H9 (cell line): ENCODE measurements around the gene MYO7B. TPM values are rescaled to one million over a fixed set of nuclear protein-coding genes. Genes with fewer than 3 reads are reported as not detected.

Experiments used
- DNase-seq: peaks from one replicate; pipeline ENCODE4 v3.0.0-alpha.2; 2017
- H2AFZ ChIP-seq: one replicate; pipeline ENCODE4 v1.6.1; 2013; ENCODE audit warnings: mild to moderate bottlenecking, low read length, control low read depth, moderate library complexity
- H2AK5ac ChIP-seq: 2 replicates; pipeline ENCODE4 v1.6.1; 2013; ENCODE audit warnings: low read length, control low read depth, mixed read lengths; ENCODE audit not compliant: insufficient read length
- H2BK120ac ChIP-seq: one replicate; pipeline ENCODE4 v1.6.1; 2013; ENCODE audit warnings: low read depth, mild to moderate bottlenecking, low read length, control low read depth, inconsistent platforms; ENCODE audit not compliant: poor library complexity, severe bottlenecking
- H2BK12ac ChIP-seq: 2 replicates; pipeline ENCODE4 v1.6.1; 2013; ENCODE audit warnings: low read length, control low read depth, mixed read lengths, low read depth; ENCODE audit not compliant: insufficient read length
- H2BK15ac ChIP-seq: 2 replicates; pipeline ENCODE4 v1.6.1; 2013; ENCODE audit warnings: low read depth, low read length, control low read depth
- H2BK20ac ChIP-seq: one replicate; pipeline ENCODE4 v1.6.1; 2013; ENCODE audit warnings: low read depth, mild to moderate bottlenecking, low read length, control low read depth, inconsistent platforms; ENCODE audit not compliant: poor library complexity, severe bottlenecking
- H2BK5ac ChIP-seq: 2 replicates; pipeline ENCODE4 v1.6.1; 2013; ENCODE audit warnings: low read length, control low read depth, mixed read lengths; ENCODE audit not compliant: insufficient read length
- H3K14ac ChIP-seq: 2 replicates; pipeline ENCODE4 v1.6.1; 2013; ENCODE audit warnings: low read length, control low read depth; ENCODE audit not compliant: insufficient read depth
- H3K18ac ChIP-seq: 2 replicates; pipeline ENCODE4 v1.6.1; 2013; ENCODE audit warnings: low read depth, mild to moderate bottlenecking, mixed read lengths, low read length, control low read depth; ENCODE audit not compliant: insufficient read length
- H3K23ac ChIP-seq: 2 replicates; pipeline ENCODE4 v1.6.1; 2013; ENCODE audit warnings: low read length, control low read depth, mixed read lengths, low read depth; ENCODE audit not compliant: insufficient read length
- H3K23me2 ChIP-seq: 2 replicates; pipeline ENCODE4 v1.6.1; 2013; ENCODE audit warnings: low read depth, mild to moderate bottlenecking, mixed read lengths, low read length, control low read depth; ENCODE audit not compliant: insufficient read length, poor library complexity, severe bottlenecking
- H3K27ac ChIP-seq: 2 replicates; pipeline ENCODE4 v1.5.1; 2013; ENCODE audit warnings: low read length, control low read depth, mixed read lengths, low read depth; ENCODE audit not compliant: insufficient read length
- H3K27me3 ChIP-seq: 2 replicates; pipeline ENCODE4 v1.6.1; 2013; ENCODE audit warnings: low read length, control low read depth, inconsistent platforms; ENCODE audit not compliant: insufficient read depth
- H3K4ac ChIP-seq: 2 replicates; pipeline ENCODE4 v1.6.1; 2013; ENCODE audit warnings: low read depth, mild to moderate bottlenecking, control low read depth, inconsistent platforms, low read length, moderate library complexity
- H3K4me1 ChIP-seq: 2 replicates; pipeline ENCODE4 v1.6.1; 2013; ENCODE audit warnings: low read length, control low read depth, inconsistent platforms; ENCODE audit not compliant: insufficient read depth
- H3K4me2 ChIP-seq: 2 replicates; pipeline ENCODE4 v1.6.1; 2013; ENCODE audit warnings: low read length, control low read depth, mixed read lengths; ENCODE audit not compliant: insufficient read length, insufficient read depth
- H3K56ac ChIP-seq: 2 replicates; pipeline ENCODE4 v1.6.1; 2013; ENCODE audit warnings: low read depth, mild to moderate bottlenecking, mixed read lengths, low read length, control low read depth; ENCODE audit not compliant: insufficient read length
- H3K79me1 ChIP-seq: 2 replicates; pipeline ENCODE4 v1.6.1; 2013; ENCODE audit warnings: low read depth, mild to moderate bottlenecking, moderate library complexity, low read length, control low read depth, inconsistent platforms; ENCODE audit not compliant: insufficient read depth, poor library complexity, severe bottlenecking
- H3K79me2 ChIP-seq: 2 replicates; pipeline ENCODE4 v1.6.1; 2013; ENCODE audit warnings: low read length, control low read depth, inconsistent platforms; ENCODE audit not compliant: insufficient read depth
- H3K9ac ChIP-seq: 2 replicates; pipeline ENCODE4 v1.6.1; 2013; ENCODE audit warnings: low read length, control low read depth, mixed read lengths; ENCODE audit not compliant: insufficient read length; ENCODE audit errors: extremely low read depth
- H3K9me3 ChIP-seq: one replicate; pipeline ENCODE4 v1.6.1; 2013; ENCODE audit warnings: low read depth, low read length, inconsistent platforms; ENCODE audit not compliant: control insufficient read depth
- H3T11ph ChIP-seq: one replicate; pipeline ENCODE4 v1.6.1; 2013; ENCODE audit warnings: mild to moderate bottlenecking, low read length, control low read depth, inconsistent platforms
- H4K20me1 ChIP-seq: one replicate; pipeline ENCODE4 v1.6.1; 2013; ENCODE audit not compliant: control insufficient read depth, insufficient read length, insufficient read depth
- H4K5ac ChIP-seq: 2 replicates; pipeline ENCODE4 v1.6.1; 2013; ENCODE audit warnings: low read depth, mild to moderate bottlenecking, mixed read lengths, low read length, control low read depth; ENCODE audit not compliant: insufficient read length
- H4K8ac ChIP-seq: replicated peaks from 2 replicates; pipeline ENCODE4 v1.6.1; 2013; ENCODE audit warnings: low read length, control low read depth, mixed read lengths, low read depth; ENCODE audit not compliant: insufficient read length
- H4K91ac ChIP-seq: 2 replicates; pipeline ENCODE4 v1.6.1; 2013; ENCODE audit warnings: low read depth, mild to moderate bottlenecking, moderate library complexity, mixed read lengths, low read length, control low read depth; ENCODE audit not compliant: insufficient read length
- H3K27ac Mint-ChIP-seq, 3 experiments: 2 replicates in 2 of 3; 3 replicates in 1 of 3; pipeline ENCODE4 v1.8.0; 2020 to 2021; ENCODE audit warnings: mixed read lengths in 3 of 3, mild to moderate bottlenecking in 1 of 3, moderate library complexity in 1 of 3
- H3K27me3 Mint-ChIP-seq: 2 replicates; pipeline ENCODE4 v1.8.0; 2021; ENCODE audit warnings: low read depth, mild to moderate bottlenecking, moderate library complexity, mixed read lengths
- H3K36me3 Mint-ChIP-seq, 3 experiments: 2 replicates in 2 of 3; 3 replicates in 1 of 3; pipeline ENCODE4 v1.8.0; 2020 to 2021; ENCODE audit warnings: low read depth in 3 of 3, mixed read lengths in 3 of 3; ENCODE audit not compliant: insufficient read depth in 1 of 3
- H3K4me1 Mint-ChIP-seq, 2 experiments: 2 replicates each; pipeline ENCODE4 v1.8.0; 2020; ENCODE audit warnings: mixed read lengths in 2 of 2
- H3K4me3 Mint-ChIP-seq, 2 experiments: 2 replicates in 1 of 2; 3 replicates in 1 of 2; pipeline ENCODE4 v1.8.0; 2020 to 2021; ENCODE audit warnings: mild to moderate bottlenecking in 2 of 2, mixed read lengths in 2 of 2, moderate library complexity in 1 of 2
- H3K9me3 Mint-ChIP-seq, 2 experiments: 2 replicates in 1 of 2; 3 replicates in 1 of 2; pipeline ENCODE4 v1.8.0; 2020; ENCODE audit warnings: mild to moderate bottlenecking in 2 of 2, mixed read lengths in 2 of 2, moderate library complexity in 1 of 2
- CTCF ChIP-seq: fragments of 200-600 bp; sonication (generic); conservative IDR thresholded peaks from 3 replicates; pipeline ENCODE4 v1.8.0; 2021; ENCODE audit warnings: antibody characterized with exemption, mild to moderate bottlenecking
- WGBS: extraction: QIAGEN DNeasy Blood & Tissue Kit; methylation state at CpG from one replicate; pipeline ENCODE4 v1.1.7; 2013; ENCODE audit warnings: missing lambda C conversion rate, low lambda C conversion rate, mixed read lengths; ENCODE audit not compliant: insufficient read length; ENCODE audit errors: extremely low coverage; 5-methylcytosine and 5-hydroxymethylcytosine counted together
- total RNA-seq: library from RNA; stranded (reverse); gene quantifications from 2 replicates; pipeline ENCODE4 v1.2.1, GENCODE V29; 2021

MYO7B gene
- total RNA-seq, 1 experiment from 2014 or later: not detected

- Histone ChIP-seq H3K79me1 (no peaks in the 10 kb centered on the region), H3K9me3 (no peaks in the 10 kb centered on the region), H2BK120ac (no peak overlapping the region), H3K9ac (no peak overlapping the region), H2AK5ac (no peak overlapping the region), H3K4me1 (no peaks in the 10 kb centered on the region), H3K79me2 (no peaks in the 10 kb centered on the region), H3K4me2 (no peak overlapping the region), H3K27me3 (no peaks in the 10 kb centered on the region), H2AFZ (no peak overlapping the region), H3K56ac (no peak overlapping the region), H2BK15ac (no peak overlapping the region), H3K4ac (no peak overlapping the region), H3K18ac (no peak overlapping the region), H3K14ac (no peak overlapping the region; the same call in 1 of the 2 replicates), H4K5ac (no peak overlapping the region), H3K27ac (no peak overlapping the region), H4K8ac (no peak overlapping the region), H4K20me1 (no peaks in the 10 kb centered on the region), H2BK20ac (no peak overlapping the region), H2BK12ac (no peak overlapping the region), H4K91ac (no peak overlapping the region), H3T11ph (no peak overlapping the region), H3K23me2 (peaks cover 4% of the 10 kb centered on the region), H2BK5ac (no peak overlapping the region), H3K23ac (no peak overlapping the region)
- H3K4me1 Mint-ChIP-seq: peaks cover 11 to 20% of the 10 kb centered on the region in 2 experiments
- TF ChIP-seq CTCF: no peak
- H3K27me3 Mint-ChIP-seq: peaks cover 5% of the 10 kb centered on the region
- H3K9me3 Mint-ChIP-seq: no peaks in the 10 kb centered on the region
- WGBS: no CpG with 5 or more reads among the region's 16 CpGs
- no peak overlapping the region for H3K4me3 Mint-ChIP-seq
- H3K36me3 Mint-ChIP-seq: no peaks in the 10 kb centered on the region
- DNase-seq: no peak
- peak overlapping the region in 1 of 3 experiments; percentile 57; a peak in 2 of 7 replicates for H3K27ac Mint-ChIP-seq
Measured at GRCh38 chr2:127653421-127654083, 118.1 kb downstream of the MYO7B start.
